Measurements from ENCODE around the gene PRM1. TPM values are rescaled to one million over a fixed set of nuclear protein-coding genes. Genes with fewer than 3 reads are reported as not detected.

The PRM1 gene
- total RNA-seq, 1 experiment from 2014 or later = not detected

GRCh38 chr16:11289202-11289601 is 8.1 kb upstream of the PRM1 start:
- no TSS peak for BruUV-seq (replicated peaks)
- no peak for TF ChIP-seq CTCF (IDR thresholded peaks at IDR 0.05; ENCODE audit: unreplicated experiment)
- CTCF ChIA-PET = no interaction called here
- intact Hi-C loops (cut with micrococcal nuclease; ENCODE audit: unreplicated experiment) = no loop called here
- DNase-seq = no peak
- no peaks in the 10 kb centered on the region for H3K9me3 Mint-ChIP-seq (ENCODE audit: low read depth, unreplicated experiment)
- peaks cover 82% of the 10 kb centered on the region for H3K27me3 Mint-ChIP-seq (ENCODE audit: unreplicated experiment)
- H3K4me1 Mint-ChIP-seq (ENCODE audit: low read depth, unreplicated experiment) = no peaks in the 10 kb centered on the region
- H3K4me3 Mint-ChIP-seq (ENCODE audit: low read depth, unreplicated experiment) = no peak overlapping the region
- H3K36me3 Mint-ChIP-seq (ENCODE audit: insufficient read depth, unreplicated experiment) = no peaks in the 10 kb centered on the region
- no peak overlapping the region for H3K27ac Mint-ChIP-seq (ENCODE audit: unreplicated experiment)

- BruUV-seq (replicated peaks) = no TSS peak
- CTCF ChIA-PET = no interaction called here
- intact Hi-C loops (cut with micrococcal nuclease; ENCODE audit: unreplicated experiment) = no loop called here
- no peak for TF ChIP-seq CTCF (IDR thresholded peaks at IDR 0.05; ENCODE audit: unreplicated experiment)
- no peak for DNase-seq
- Mint-ChIP-seq H3K4me3 (ENCODE audit: low read depth, unreplicated experiment) (no peak overlapping the region), H3K27ac (ENCODE audit: unreplicated experiment) (no peak overlapping the region), H3K27me3 (ENCODE audit: unreplicated experiment) (peaks cover 84% of the 10 kb centered on the region), H3K9me3 (ENCODE audit: low read depth, unreplicated experiment) (no peaks in the 10 kb centered on the region), H3K4me1 (ENCODE audit: low read depth, unreplicated experiment) (no peaks in the 10 kb centered on the region), H3K36me3 (ENCODE audit: insufficient read depth, unreplicated experiment) (no peaks in the 10 kb centered on the region)
These were observed 4.7 kb upstream of the PRM1 start for GRCh38 chr16:11285842-11286241.

DNA sequence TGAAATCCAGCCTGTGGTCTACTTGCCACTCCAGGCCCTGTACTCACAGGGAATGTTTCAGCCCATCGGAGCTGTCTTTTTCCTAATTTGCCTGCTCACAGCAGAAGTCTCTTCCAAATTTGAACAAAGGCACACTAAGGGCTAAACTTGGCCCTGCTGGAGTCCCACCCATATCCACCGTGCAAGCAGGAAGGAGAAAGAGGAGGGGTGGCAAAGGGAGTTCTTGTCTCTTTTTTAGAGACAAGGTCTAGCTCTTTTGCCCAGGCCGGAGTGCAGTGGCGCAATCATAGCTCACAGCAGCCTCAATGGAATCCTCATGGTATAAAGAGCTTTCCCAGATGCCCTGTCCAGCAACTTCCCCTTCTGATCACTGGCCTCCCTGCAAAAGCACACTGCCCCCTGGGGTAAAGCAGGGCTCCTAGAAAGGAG is 2.7 kb upstream of the PRM1 start:
- Mint-ChIP-seq H3K27me3 (ENCODE audit: unreplicated experiment) (peaks cover 64% of the 10 kb centered on the region), H3K9me3 (ENCODE audit: low read depth, unreplicated experiment) (no peaks in the 10 kb centered on the region), H3K4me1 (ENCODE audit: low read depth, unreplicated experiment) (peaks cover 16% of the 10 kb centered on the region), H3K36me3 (ENCODE audit: insufficient read depth, unreplicated experiment) (no peaks in the 10 kb centered on the region), H3K4me3 (ENCODE audit: low read depth, unreplicated experiment) (no peak overlapping the region), H3K27ac (ENCODE audit: unreplicated experiment) (no peak overlapping the region)
- TF ChIP-seq CTCF (IDR thresholded peaks at IDR 0.05; ENCODE audit: unreplicated experiment) = no peak
- no peak for DNase-seq
- CTCF ChIA-PET = interaction anchor here (0.5 kb wide), 1 partner anchor 275 kb away, joined by 4 read pairs; no protein-coding TSS in a partner anchor
- no TSS peak for BruUV-seq (replicated peaks)
- intact Hi-C loops (cut with micrococcal nuclease; ENCODE audit: unreplicated experiment) = no loop called here

- H3K27me3 Mint-ChIP-seq (ENCODE audit: unreplicated experiment) = peaks cover 24% of the 10 kb centered on the region
- H3K9me3 Mint-ChIP-seq (ENCODE audit: low read depth, unreplicated experiment) = no peaks in the 10 kb centered on the region
- no peak overlapping the region for H3K27ac Mint-ChIP-seq (ENCODE audit: unreplicated experiment)
- CTCF ChIA-PET = interaction anchor here (0.6 to 1.7 kb wide), 5 partner anchors 19 to 308 kb away, joined by 3 to 5 read pairs (median 3); no protein-coding TSS in a partner anchor
- BruUV-seq (replicated peaks) = no TSS peak
- H3K4me1 Mint-ChIP-seq (ENCODE audit: low read depth, unreplicated experiment) = peaks cover 16% of the 10 kb centered on the region
- intact Hi-C loops (cut with micrococcal nuclease; ENCODE audit: unreplicated experiment) = no loop called here
- no peaks in the 10 kb centered on the region for H3K36me3 Mint-ChIP-seq (ENCODE audit: insufficient read depth, unreplicated experiment)
- DNase-seq = no peak
- H3K4me3 Mint-ChIP-seq (ENCODE audit: low read depth, unreplicated experiment) = no peak overlapping the region
- TF ChIP-seq CTCF (IDR thresholded peaks at IDR 0.05; ENCODE audit: unreplicated experiment) = no peak
These were observed 2.2 kb downstream of the PRM1 start for GRCh38 chr16:11278681-11279628.
